NCI-H524 (cell line): ENCODE results near the gene CPPED1.
"Not testable (repeated sequence)": the region's sequence is repeated elsewhere in the genome, so short reads cannot be mapped to it uniquely, and the experiment has no call there.

Experiments
- DNase-seq, 2 experiments: peaks; one replicate each; lab custom pipeline; 2025; lab: John Stamatoyannopoulos, UW

Gene CPPED1

GRCh38 chr16:12802048-12802447, 1.6 kb downstream of the CPPED1 start:
- DNase-seq, result no peak

DNA sequence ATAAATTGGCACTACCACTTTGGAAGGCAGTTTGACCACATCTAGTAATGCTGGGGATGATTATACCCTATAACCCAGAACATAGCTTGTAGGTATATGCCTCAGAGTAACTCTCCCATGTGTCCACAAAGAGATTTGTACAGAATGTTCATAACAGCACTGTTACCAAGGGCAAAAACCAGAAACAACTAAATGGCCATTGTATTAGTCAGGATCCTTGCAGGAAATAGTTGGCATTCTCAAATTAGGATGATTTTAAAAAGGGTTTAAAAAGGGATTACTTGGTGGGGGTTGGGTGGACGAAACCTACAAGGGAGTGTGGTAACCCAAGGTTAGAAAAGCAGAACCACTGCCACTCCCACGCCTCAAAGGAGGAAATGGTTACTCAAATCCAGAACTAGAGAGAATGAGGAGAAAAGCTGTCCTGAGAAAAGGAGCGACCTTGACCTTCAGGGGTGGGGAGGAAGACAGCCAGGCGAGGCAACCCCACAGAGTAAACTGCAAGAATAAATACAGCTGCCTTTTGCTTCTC, 2.1 kb downstream of the CPPED1 start:
- no peak for DNase-seq

GRCh38 chr16:12800817-12801216, 2.9 kb downstream of the CPPED1 start:
- no peak for DNase-seq

DNA sequence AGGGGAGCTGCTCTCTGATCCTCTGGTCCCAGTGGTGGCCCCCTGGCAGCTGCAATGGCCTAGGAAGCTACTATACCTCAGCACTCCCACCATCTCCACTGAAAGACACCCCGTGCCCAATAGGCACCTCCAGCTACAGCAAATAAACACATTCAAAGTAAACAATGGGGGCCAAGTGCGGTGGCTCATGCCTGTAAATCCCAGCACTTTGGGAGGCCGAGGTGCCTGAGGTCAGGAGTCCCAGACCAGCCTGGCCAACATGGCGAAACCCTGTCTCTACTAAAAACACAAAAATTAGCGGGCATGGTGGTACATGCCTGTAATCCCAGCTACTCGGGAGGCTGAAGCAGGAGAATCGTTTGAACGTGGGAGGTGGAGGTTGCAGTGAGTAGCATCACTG, 3.7 kb downstream of the CPPED1 start:
- not testable (repeated sequence) for DNase-seq

DNA sequence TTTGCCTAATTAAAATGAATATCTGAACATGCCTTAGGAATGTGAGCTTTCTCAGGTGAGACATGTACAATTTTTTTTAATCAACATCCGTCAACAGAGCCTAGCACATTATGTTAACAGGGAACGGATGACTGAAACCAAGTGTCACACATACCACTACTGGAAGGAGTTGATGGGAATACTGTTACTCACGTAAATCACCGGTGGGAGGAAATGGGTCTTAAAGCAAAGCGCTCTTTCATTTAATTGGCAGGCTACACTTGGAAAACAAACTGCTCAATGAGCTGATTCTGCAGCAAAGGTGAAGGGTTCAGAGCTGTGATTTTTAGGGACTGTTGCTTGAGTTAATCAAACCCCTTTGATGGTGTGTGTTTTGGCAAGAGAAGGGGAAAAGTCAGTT, 4.8 kb downstream of the CPPED1 start:
- DNase-seq, result no peak

GRCh38 chr16:12798171-12798570, 5.5 kb downstream of the CPPED1 start:
- DNase-seq, result no peak

DNA sequence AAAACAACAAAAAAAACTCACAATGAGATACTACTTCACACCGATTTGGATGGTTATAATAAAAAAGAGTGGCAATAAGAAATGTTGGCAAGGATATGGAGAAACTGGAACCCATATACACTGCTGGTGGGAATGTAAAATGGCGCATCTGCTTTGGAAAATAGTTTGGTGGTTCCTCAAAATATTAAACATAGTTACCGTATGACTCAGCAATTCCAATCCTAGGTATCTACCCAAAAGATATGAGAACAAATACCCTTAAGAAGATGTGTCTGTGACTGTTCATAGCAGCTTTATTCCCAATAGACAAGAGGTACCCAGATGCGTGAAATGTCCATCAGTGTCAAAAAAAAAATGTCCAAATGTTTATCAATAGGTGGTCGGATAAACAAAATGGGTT, 7.2 kb downstream of the CPPED1 start:
- no peak for DNase-seq

DNA sequence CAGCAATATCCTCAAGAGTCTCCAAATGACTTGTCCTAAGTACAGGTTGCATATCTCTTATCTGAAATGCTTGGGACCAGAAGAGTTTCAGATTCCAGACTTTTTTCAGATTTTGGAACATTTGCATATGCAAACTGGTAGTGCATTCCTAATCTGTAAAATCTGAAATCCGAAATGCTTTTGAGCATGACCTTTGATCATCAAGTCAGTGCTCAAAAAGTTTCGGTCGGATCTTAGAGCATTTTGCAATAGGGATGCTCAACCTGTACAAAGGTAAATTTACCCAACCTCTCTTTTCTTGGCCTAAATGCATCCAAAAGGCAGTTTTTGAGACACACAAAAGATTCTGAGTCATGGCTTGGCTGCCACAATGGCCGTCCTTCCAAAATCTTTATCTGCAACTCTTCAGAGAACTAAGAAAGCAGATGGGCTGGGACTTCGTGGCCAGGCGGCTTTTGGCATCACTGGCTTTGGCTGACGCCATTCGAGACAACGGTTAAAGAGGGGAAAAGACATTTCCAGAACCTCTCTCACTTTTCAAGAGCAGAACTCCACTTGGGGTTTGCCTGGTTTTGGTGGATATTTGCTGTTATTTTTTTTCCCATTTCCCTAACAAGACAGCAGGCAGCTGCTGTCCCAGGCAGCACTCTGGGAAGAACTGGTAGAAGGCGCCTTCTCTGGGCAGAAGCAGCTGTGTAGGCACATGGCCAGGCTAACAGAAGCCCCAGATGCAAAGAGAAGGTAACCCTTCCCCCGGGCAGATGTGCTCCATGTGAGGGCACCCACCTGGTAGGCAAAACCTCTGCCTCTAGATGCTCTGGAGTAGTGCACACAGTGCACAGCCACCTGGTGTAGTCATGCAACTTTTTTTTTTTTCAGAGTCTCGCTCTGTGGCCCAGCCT, 8.9 kb downstream of the CPPED1 start:
- DNase-seq, result no peak

- no peak for DNase-seq
Observed at GRCh38 chr16:12793865-12794240, 9.8 kb downstream of the CPPED1 start.

DNA sequence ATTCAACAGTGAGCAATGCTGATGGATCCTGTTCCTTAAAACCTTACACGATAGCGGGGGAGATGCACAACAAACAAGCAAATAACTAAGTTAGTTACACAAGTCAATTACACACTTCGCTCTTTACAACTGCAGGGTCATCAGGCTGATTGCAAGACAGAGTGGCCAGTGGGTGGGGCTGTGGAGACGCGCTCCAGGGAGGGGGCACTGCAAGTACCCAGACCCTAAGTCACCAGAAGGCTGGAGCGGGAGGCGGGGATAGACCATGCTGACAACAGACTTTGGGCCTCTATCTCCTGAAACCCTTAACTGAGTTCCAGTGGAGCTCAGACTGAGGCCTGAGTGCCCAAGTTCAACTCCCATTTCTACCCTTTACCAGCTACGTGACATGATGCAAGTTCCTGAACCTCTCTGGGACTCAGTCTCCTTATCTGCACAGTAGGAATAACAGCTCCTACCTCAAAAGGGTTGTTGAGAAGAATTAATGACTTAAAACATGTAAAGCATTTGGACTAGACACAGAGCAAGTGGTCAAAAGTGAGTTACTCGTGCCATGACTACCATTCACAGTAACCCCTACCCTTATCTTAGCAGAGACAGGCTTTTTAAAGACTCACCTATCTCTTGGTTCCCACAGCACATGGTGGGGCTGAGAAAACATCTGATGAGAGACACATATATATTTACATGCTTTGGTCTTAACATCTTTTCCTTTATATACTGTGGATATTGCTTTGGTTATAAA, 10.4 kb downstream of the CPPED1 start:
- DNase-seq, result no peak

GRCh38 chr16:12792528-12792927, 11.2 kb downstream of the CPPED1 start:
- DNase-seq, result not testable (repeated sequence)

GRCh38 chr16:12791340-12791739, 12.3 kb downstream of the CPPED1 start:
- DNase-seq, result no peak

- no peak for DNase-seq
Observed at GRCh38 chr16:12788758-12789157, 14.9 kb downstream of the CPPED1 start.

- no peak for DNase-seq
Observed at GRCh38 chr16:12786081-12786480, 17.6 kb downstream of the CPPED1 start.

- DNase-seq, result no peak
Observed at GRCh38 chr16:12784076-12784475, 19.6 kb downstream of the CPPED1 start.

DNA sequence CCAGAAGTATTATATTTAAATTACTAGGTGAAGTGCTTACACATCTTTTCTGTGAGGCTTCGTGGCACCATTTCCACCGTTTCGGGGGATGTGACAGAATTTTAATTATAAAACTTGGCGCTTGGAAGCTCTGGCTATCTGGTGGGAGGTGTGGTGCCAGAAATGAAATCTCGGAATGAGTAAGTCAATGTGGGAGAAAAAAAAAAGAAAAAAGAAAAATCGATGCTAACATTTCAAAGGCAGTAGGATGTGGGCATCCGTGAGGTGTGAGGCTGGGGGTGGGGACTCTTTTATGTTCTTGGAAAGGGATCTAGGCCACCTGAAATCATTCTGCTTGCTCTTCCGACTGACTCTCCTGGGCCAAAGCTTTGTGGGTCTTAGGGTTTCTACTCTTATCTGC, 21.9 kb downstream of the CPPED1 start:
- no peak for DNase-seq

DNA sequence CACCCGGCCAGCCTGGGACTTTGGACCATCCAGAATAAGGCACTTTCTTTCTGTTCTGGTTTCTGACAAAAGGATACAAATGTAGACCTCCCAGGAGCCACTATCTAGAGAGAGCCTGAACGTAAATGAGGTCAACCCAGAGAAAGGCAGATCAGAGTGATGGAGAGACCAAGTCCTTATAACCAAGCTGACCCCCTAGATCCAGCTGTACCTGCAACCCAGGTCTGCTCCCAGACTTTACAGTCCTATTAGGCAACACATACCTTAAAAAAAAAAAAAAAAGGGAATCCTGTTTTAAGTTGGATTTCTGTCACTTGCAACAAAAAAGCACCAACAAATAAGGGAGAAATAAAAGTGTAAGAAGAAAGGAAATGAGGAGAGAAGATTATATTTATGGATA, 23.2 kb downstream of the CPPED1 start:
- no peak for DNase-seq

DNA sequence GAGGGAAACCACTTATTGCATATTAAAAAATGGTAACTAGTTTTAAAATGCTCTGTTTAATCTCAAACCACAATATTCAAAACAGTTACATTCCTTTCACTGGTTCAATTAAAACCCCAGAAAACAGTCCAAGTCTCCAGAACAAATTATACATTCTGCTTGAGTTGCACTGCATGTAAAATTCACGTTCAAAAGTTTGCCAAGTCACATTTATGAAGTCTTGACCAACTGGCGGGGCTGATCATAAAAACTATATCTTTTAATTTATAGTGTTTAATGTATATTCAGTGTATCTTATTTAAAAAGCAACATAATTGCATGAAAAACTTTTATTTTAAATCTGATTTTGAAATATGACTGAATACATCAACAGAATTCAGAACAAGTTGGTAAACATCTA, 25.0 kb downstream of the CPPED1 start:
- DNase-seq, result no peak

DNA sequence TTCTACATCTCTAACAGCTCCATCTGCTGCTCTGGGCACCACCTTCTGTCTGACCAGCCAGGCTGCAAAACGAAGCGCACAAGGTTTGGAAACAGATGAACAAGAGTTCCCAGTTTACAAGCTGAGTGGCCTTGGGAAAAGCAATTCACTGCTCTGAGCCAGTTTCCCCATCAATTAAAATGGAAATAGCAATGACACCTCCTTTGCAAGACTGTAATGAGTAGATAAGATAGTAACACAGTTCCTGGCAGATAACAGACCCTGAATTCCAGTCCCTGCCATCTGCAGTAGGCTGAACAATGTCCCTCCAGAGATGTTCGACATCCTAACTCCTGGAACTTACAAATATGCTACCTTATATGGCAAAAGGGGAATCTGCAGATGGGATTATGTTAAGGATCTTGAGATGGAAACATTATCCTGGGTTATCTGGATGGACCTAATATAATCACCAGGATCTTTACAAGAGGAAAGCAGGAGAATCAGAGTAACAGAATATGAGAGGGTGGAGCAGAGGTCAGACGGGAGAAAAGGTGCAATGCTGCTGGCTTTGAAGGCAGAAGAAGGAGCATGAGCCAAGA, 27.9 kb downstream of the CPPED1 start:
- peak in 1 of 2 experiments; percentile 36 for DNase-seq

DNA sequence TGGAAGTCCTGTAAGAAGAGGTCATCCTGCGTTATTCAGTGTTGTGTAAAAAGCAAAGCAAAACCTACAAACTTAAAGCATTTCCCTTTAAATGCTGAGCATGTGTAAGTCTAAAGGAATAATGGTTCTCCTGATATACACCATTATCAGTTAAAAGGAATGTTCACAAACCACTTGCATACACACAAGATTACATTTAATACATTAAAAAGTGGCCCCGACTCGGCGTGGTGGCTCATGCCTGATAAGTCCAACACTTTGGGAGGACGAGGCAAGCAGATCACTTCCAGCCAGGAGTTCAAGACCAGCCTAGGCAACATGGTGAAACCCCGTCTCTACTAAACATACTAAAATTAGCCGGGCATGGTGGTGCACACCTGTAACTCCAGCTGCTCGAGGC, 30.5 kb downstream of the CPPED1 start:
- no peak for DNase-seq

DNA sequence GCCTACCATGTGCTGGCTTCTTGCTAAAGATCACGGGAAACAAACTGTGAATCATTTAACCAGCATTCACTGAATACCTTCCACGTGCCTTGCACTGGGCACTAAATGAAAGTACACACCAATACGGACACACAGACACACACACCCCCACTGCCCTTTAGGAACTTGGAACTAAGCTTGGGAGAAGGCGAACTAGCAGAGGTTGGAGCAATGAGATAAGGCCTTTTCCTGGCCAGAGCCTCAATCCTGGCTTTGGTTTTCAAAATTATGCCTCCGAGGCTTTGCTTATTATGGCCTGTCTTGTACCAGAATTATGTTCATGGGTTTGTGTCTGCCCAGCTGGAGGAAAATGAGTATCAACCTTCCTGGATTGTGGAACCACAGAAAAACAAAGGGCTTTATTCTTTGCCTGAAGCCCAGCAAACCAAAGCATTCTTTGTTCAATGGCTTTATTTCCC, 32.3 kb downstream of the CPPED1 start:
- no peak for DNase-seq

DNA sequence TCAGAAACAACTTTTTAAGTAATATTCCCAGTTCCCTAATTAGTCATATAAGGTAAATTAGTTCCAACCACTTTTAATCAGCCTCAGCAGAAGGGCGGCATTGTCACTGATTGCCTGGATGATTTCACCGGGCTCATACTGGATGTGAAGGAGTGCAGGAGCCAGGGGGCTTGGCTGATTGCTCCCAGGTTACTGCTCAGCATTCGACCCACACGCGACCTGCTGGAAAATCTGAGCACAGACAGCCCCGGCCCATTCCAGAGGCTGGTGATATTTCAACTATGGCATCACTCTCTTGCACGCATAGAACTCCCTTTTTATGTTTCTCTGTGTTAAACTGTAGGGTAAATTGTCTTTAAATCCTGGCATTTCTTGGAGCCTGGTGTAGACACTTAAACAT, 34.2 kb downstream of the CPPED1 start:
- no peak for DNase-seq

DNA sequence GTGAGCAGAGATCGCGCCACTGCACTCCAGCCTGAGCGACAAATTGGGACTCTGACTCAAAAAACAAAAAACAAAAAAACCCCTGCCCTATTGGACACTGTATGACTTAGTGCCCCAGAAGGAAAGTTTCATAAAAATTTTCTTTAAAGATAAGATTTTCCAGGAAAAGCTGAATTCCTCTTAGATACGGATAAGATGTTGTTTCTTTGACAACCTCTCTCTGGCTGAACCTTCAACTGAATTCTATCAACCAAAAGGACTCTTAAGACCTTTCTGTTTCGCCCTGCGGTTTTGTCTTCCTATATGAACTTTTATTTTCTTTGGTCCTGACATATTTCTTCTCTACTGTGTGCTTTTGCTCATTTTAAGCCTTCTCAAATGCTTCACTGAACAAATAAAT, 35.8 kb downstream of the CPPED1 start:
- no peak for DNase-seq
